MM.1S (cell line): ENCODE data around the gene GPA33.

Source experiments
- EZH2 ChIP-seq: fragments of 300-600 bp; sonication (generic); optimal IDR thresholded peaks from 2 replicates; pipeline ENCODE3; 2017; ENCODE audit warnings: low read depth, mild to moderate bottlenecking, antibody characterized with exemption, low read length, mixed read lengths
- TF ChIP-seq, protein P1 (sequence below): fragments of 300-600 bp; sonication (generic); IDR thresholded peaks from 2 replicates; pipeline ENCODE4 v1.5.1; 2016; ENCODE audit warnings: antibody characterized with exemption, low read length, mixed read lengths

GRCh38 chr1:167090314-167090942, at the start of gene GPA33:
- TF ChIP-seq, protein P1, sequence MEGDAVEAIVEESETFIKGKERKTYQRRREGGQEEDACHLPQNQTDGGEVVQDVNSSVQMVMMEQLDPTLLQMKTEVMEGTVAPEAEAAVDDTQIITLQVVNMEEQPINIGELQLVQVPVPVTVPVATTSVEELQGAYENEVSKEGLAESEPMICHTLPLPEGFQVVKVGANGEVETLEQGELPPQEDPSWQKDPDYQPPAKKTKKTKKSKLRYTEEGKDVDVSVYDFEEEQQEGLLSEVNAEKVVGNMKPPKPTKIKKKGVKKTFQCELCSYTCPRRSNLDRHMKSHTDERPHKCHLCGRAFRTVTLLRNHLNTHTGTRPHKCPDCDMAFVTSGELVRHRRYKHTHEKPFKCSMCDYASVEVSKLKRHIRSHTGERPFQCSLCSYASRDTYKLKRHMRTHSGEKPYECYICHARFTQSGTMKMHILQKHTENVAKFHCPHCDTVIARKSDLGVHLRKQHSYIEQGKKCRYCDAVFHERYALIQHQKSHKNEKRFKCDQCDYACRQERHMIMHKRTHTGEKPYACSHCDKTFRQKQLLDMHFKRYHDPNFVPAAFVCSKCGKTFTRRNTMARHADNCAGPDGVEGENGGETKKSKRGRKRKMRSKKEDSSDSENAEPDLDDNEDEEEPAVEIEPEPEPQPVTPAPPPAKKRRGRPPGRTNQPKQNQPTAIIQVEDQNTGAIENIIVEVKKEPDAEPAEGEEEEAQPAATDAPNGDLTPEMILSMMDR = no peak
- no peak for TF ChIP-seq EZH2
